A549 (cell line): Measurements from ENCODE around the gene CCDC134. TPM values are rescaled to one million over a fixed set of nuclear protein-coding genes. Genes with fewer than 3 reads are reported as not detected.

ENCODE experiments used
- ATAC-seq, 2 experiments: fragments of 200-7000 bp in 1 of 2; fragments of >200 bp in 1 of 2; cut with Nextera tagmentation in 1 of 2; cut with Tn5 transposase in 1 of 2; 3 replicates each; pipeline versions ENCODE4 v1.8.0 to v1.9.1; 2018 to 2020; ENCODE audit warnings: mild to moderate bottlenecking in 1 of 2, moderate library complexity in 1 of 2
- CTCF ChIA-PET: fragments of 300-600 bp; sonication (Branson Sonifier 250); formaldehyde crosslinking; extraction: SDS; loops from one replicate; lab custom pipeline; 2021; ENCODE audit warnings: antibody characterized with exemption, inconsistent platforms; lab: Yijun Ruan, JAX
- POLR2A ChIA-PET: fragments of 350-600 bp; formaldehyde crosslinking; extraction: SDS; loops from one replicate; lab custom pipeline; 2021; ENCODE audit warnings: antibody characterized with exemption, inconsistent platforms; lab: Yijun Ruan, JAX
- DNase-seq, 2 experiments: peaks; one replicate each; pipeline versions ENCODE4 v3.0.0 to v3.0.0-alpha.2; 2011 to 2016; ENCODE audit warnings: low read depth in 1 of 2, low spot score in 1 of 2
- FAIRE-seq: peaks from 2 replicates; lab custom pipeline; 2011; peaks lifted over from hg19 to GRCh38; lab: Jason Lieb, UNC
- H3K27ac ChIP-seq, 2 experiments: fragments of >200 bp; sonication (Bioruptor Twin); formaldehyde crosslinking; 3 replicates each; pipeline ENCODE4 v1.5.1; 2016 to 2017
- H3K4me1 ChIP-seq: fragments of >200 bp; sonication (Bioruptor Twin); formaldehyde crosslinking; 3 replicates; pipeline ENCODE4 v1.6.1; 2016
- H3K4me2 ChIP-seq: fragments of >200 bp; sonication (Bioruptor Twin); formaldehyde crosslinking; 3 replicates; pipeline ENCODE4 v1.6.1; 2016
- H3K4me3 ChIP-seq: fragments of >200 bp; sonication (Bioruptor Twin); formaldehyde crosslinking; 3 replicates; pipeline ENCODE4 v1.5.1; 2016
- H3K9me3 ChIP-seq: fragments of >200 bp; sonication (Bioruptor Twin); formaldehyde crosslinking; 3 replicates; pipeline ENCODE4 v1.6.1; 2016
- BHLHE40 ChIP-seq: IDR thresholded peaks from 2 replicates; pipeline ENCODE4 v1.6.1; 2012; ENCODE audit warnings: low read depth, low read length, inconsistent platforms
- CBX2 ChIP-seq: fragments of 200-600 bp; sonication (generic); IDR thresholded peaks from 2 replicates; pipeline ENCODE4 v1.6.1; 2016; ENCODE audit warnings: low read depth, mild to moderate bottlenecking, borderline replicate concordance
- CBX8 ChIP-seq: fragments of 200-600 bp; sonication (generic); IDR thresholded peaks from 2 replicates; pipeline ENCODE4 v1.6.1; 2016
- CEBPB ChIP-seq, 2 experiments: fragments of >200 bp in 1 of 2; sonication (Bioruptor Twin) in 1 of 2; formaldehyde crosslinking in 1 of 2; IDR thresholded peaks; 2 replicates each; pipeline ENCODE4 v1.6.1; 2012 to 2016
- CHD4 ChIP-seq: fragments of 200-600 bp; sonication (generic); IDR thresholded peaks from 2 replicates; pipeline ENCODE4 v1.6.1; 2016; ENCODE audit warnings: antibody characterized with exemption, mild to moderate bottlenecking, borderline replicate concordance
- EP300 ChIP-seq, 2 experiments: fragments of >200 bp; sonication (Bioruptor Twin); formaldehyde crosslinking; IDR thresholded peaks; 2 replicates in 1 of 2; 3 replicates in 1 of 2; pipeline ENCODE4 v1.6.1; 2016 to 2017
- ESRRA ChIP-seq: fragments of 150-350 bp; IDR thresholded peaks from 2 replicates; pipeline ENCODE4 v1.6.1; 2014; ENCODE audit warnings: mild to moderate bottlenecking, low read length, borderline replicate concordance
- FOSB ChIP-seq: fragments of 250-450 bp; sonication (Bioruptor Pico); IDR thresholded peaks from 2 replicates; pipeline ENCODE4 v1.5.0; 2020; ENCODE audit warnings: mild to moderate bottlenecking, moderate library complexity
- GATA3 ChIP-seq: IDR thresholded peaks from 2 replicates; pipeline ENCODE4 v1.6.1; 2012; ENCODE audit warnings: borderline replicate concordance
- HDAC2 ChIP-seq: fragments of 200-600 bp; sonication (generic); IDR thresholded peaks from 2 replicates; pipeline ENCODE4 v1.6.1; 2016
- HOXA7 ChIP-seq: fragments of 250-450 bp; sonication (Bioruptor Pico); IDR thresholded peaks from 2 replicates; pipeline ENCODE4 v1.5.0; 2020; ENCODE audit warnings: mild to moderate bottlenecking, moderate library complexity
- HOXB13 ChIP-seq: fragments of 250-450 bp; sonication (Bioruptor Pico); IDR thresholded peaks from 2 replicates; pipeline ENCODE4 v1.5.0; 2020; ENCODE audit warnings: low read depth, mild to moderate bottlenecking, moderate library complexity
- JUN ChIP-seq, 2 experiments: fragments of >200 bp; sonication (Bioruptor Twin); formaldehyde crosslinking; IDR thresholded peaks; 2 replicates in 1 of 2; 3 replicates in 1 of 2; pipeline ENCODE4 v1.6.1; 2016 to 2017
- JUNB ChIP-seq: fragments of >200 bp; sonication (Bioruptor Twin); formaldehyde crosslinking; IDR thresholded peaks from 2 replicates; pipeline ENCODE4 v1.6.1; 2016
- KDM5A ChIP-seq: fragments of 200-600 bp; sonication (generic); IDR thresholded peaks from 2 replicates; pipeline ENCODE4 v1.6.1; 2016; ENCODE audit warnings: antibody characterized with exemption, mild to moderate bottlenecking
- MYC ChIP-seq: IDR thresholded peaks from 2 replicates; pipeline ENCODE4 v1.6.1; 2012; ENCODE audit warnings: mild to moderate bottlenecking, inconsistent platforms, low read length, improper control_type of control experiment, borderline replicate concordance
- NPAS2 ChIP-seq: fragments of 250-450 bp; sonication (Bioruptor Pico); IDR thresholded peaks from 2 replicates; pipeline ENCODE4 v1.8.0; 2022; ENCODE audit warnings: mild to moderate bottlenecking, moderate library complexity, borderline replicate concordance
- POLR2A ChIP-seq: IDR thresholded peaks from 2 replicates; pipeline ENCODE4 v1.6.1; 2012; ENCODE audit warnings: mild to moderate bottlenecking, low read length
- POLR2AphosphoS2 ChIP-seq: conservative IDR thresholded peaks from 2 replicates; pipeline ENCODE4 v1.6.1; 2012; ENCODE audit warnings: low read length, improper control_type of control experiment, inconsistent platforms
- RCOR1 ChIP-seq: fragments of 150-350 bp; IDR thresholded peaks from 2 replicates; pipeline ENCODE4 v1.6.1; 2014; ENCODE audit warnings: antibody characterized with exemption, low read length, low read depth
- RNF2 ChIP-seq: fragments of 200-600 bp; sonication (generic); IDR thresholded peaks from 2 replicates; pipeline ENCODE4 v1.6.1; 2016; ENCODE audit warnings: low read depth, mild to moderate bottlenecking, antibody characterized with exemption, moderate library complexity, borderline replicate concordance
- SMC3 ChIP-seq: fragments of >200 bp; sonication (Bioruptor Twin); formaldehyde crosslinking; IDR thresholded peaks from 3 replicates; pipeline ENCODE4 v1.6.1; 2018; ENCODE audit warnings: inconsistent platforms
- ZFP36 ChIP-seq: fragments of 450-650 bp; IDR thresholded peaks from 2 replicates; pipeline ENCODE4 v1.6.1; 2014; ENCODE audit warnings: borderline replicate concordance; ENCODE audit not compliant: partially characterized antibody
- ZNF302 ChIP-seq: fragments of 250-450 bp; sonication (Bioruptor Pico); IDR thresholded peaks from 2 replicates; pipeline ENCODE4 v1.9.0; 2021; ENCODE audit warnings: inconsistent platforms, mild to moderate bottlenecking, moderate library complexity
- WGBS: methylation state at CpG from one replicate; pipeline ENCODE4 v1.1.6; 2017; ENCODE audit errors: missing lambda C conversion rate; 5-methylcytosine and 5-hydroxymethylcytosine counted together
- polyA plus RNA-seq, 4 experiments: library from polyadenylated mRNA; depleted of rRNA in 3 of 4; stranded (reverse); fragments of >200 nt; fragmentation: RNase III in 1 of 4; extraction: RNeasy Plus Mini Kit Qiagen cat#74134 plus additional on column Dnase treatment in 1 of 4; gene quantifications; 2 replicates in 3 of 4; 3 replicates in 1 of 4; pipeline ENCODE4 v1.2.3, GENCODE V29; 2011 to 2017
- TF ChIP-seq, protein P1 (sequence below): fragments of 250-450 bp; sonication (Bioruptor Pico); IDR thresholded peaks from 2 replicates; pipeline ENCODE4 v1.5.0; 2020; ENCODE audit warnings: low read depth, mild to moderate bottlenecking, moderate library complexity
- TF ChIP-seq, protein P2 (sequence below): fragments of >200 bp; sonication (Bioruptor Twin); formaldehyde crosslinking; IDR thresholded peaks from 3 replicates; pipeline ENCODE4 v1.5.1; 2016

CCDC134 gene
- polyA plus RNA-seq, 2 of the 4 experiments (the other 2 are of a cell fraction) = 2.5 to 4.5 TPM

DNA sequence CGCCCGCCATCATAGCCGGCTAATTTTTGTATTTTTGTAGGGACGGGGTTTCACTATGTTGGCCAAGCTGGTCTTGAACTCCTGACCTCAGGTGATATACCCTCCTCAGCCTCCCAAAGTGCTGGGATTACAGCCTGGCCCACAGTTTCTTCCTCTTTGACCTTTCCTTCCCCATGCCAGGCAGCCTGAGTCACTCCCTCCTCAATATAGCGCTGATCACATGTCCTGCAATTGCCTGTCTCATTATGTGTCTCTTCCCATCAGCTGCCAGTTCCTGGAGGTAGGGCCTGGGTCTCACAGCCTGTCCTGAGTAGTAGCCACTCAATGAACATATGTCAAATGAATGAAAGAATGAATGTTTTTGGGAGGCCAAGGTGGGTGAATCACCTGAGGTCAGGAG lies 43.0 kb upstream of the CCDC134 start:
- no peak for DNase-seq
- TF ChIP-seq KDM5A (no peak), HOXB13 (CRISPR knock-in tag) (no peak), FOSB (CRISPR knock-in tag) (no peak)
- Histone ChIP-seq H3K9me3 (no peaks in the 10 kb centered on the region), H3K27ac (no peak overlapping the region), H3K4me2 (no peak overlapping the region), H3K4me1 (no peaks in the 10 kb centered on the region), H3K4me3 (no peak overlapping the region)
- ATAC-seq = no peak
- 90% methylated on average over 3 of the region's 5 CpGs for WGBS
- no peak for FAIRE-seq
- CTCF ChIA-PET = interaction anchor here (1.7 kb wide), 1 partner anchor 11 kb away, joined by 5 read pairs; no protein-coding TSS in a partner anchor
- POLR2A ChIA-PET = no interaction called here

DNA sequence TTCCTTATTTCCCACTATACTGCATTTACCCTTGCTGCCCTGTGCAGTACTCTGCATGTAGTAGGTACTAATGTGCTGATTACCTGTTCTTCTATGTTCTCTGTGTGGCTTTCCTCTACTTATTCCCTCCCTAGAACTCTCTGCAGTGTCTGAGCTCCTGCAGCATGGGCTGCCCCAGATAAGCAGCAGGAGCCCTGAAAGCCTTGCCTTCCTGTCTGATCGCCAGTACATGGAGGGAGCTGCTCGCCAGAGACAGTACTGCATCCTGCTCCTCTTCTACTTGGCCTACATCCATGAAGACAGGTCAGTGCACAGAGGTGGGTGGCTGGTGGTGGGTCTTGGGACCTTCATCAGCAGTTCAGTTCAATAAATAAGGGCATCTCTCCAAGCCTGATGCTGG lies 42.2 kb upstream of the CCDC134 start:
- Histone ChIP-seq H3K27ac (no peak overlapping the region), H3K9me3 (no peaks in the 10 kb centered on the region), H3K4me1 (no peaks in the 10 kb centered on the region), H3K4me2 (no peak overlapping the region), H3K4me3 (no peak overlapping the region)
- 88% methylated on average over 2 of the region's 2 CpGs for WGBS
- DNase-seq = no peak
- no peak for FAIRE-seq
- ChIA-PET CTCF (interaction anchor here (1.7 kb wide), 1 partner anchor 12 kb away, joined by 5 read pairs; no protein-coding TSS in a partner anchor), POLR2A (no interaction called here)
- no peak for ATAC-seq
- TF ChIP-seq GATA3 (no peak), FOSB (CRISPR knock-in tag) (no peak), CBX2 (no peak), MYC (no peak), CHD4 (no peak), POLR2AphosphoS2 (no peak)
- TF ChIP-seq, protein P1, sequence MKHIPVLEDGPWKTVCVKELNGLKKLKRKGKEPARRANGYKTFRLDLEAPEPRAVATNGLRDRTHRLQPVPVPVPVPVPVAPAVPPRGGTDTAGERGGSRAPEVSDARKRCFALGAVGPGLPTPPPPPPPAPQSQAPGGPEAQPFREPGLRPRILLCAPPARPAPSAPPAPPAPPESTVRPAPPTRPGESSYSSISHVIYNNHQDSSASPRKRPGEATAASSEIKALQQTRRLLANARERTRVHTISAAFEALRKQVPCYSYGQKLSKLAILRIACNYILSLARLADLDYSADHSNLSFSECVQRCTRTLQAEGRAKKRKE (CRISPR knock-in tag) = no peak

DNA sequence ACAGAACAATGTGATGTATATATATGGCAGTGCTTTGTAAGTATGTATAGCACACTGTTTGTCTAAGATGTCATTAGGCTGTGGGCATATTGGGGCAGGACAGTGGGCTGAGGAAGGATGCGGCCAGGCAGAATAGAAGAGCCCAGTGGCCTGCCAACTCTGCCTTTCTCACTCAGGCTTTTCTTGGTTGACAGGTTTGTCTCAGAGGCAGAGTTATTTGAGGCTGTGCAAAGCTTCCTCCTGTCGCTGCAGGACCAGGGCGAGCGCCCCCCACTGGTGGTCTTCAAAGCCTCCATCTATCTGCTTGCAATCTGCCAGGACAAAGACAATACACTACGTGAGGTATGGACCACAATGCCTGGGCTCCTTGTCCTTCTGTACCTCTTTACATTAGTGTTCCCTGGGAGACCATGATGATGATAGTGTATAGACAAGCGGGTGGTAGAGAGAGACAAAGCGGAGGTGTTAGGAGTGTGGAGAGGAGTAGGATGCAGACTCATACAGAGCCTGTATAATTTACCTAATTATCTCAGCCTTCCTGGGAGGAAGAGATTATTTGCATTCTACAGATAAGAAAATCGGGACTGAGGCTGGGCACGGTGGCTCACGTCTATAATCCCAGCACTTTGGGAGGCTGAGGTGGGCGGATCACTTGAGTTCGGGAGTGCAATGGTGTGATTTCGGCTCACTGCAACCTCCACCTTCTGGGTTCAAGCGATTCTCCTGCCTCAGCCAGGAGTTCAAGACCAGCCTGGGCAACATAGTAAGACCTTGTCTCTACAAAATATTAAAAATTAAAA lies 37.3 kb upstream of the CCDC134 start:
- no peak overlapping the region for H3K4me3 ChIP-seq
- DNase-seq (peak in 1 of 2 experiments; percentile 48), FAIRE-seq (no peak), ATAC-seq (peak; percentile 34 to 68; a peak in 4 of 6 replicates)
- H3K4me2 ChIP-seq = no peak overlapping the region
- TF ChIP-seq POLR2A (no peak), HOXA7 (CRISPR knock-in tag) (no peak)
- TF ChIP-seq, protein P2, sequence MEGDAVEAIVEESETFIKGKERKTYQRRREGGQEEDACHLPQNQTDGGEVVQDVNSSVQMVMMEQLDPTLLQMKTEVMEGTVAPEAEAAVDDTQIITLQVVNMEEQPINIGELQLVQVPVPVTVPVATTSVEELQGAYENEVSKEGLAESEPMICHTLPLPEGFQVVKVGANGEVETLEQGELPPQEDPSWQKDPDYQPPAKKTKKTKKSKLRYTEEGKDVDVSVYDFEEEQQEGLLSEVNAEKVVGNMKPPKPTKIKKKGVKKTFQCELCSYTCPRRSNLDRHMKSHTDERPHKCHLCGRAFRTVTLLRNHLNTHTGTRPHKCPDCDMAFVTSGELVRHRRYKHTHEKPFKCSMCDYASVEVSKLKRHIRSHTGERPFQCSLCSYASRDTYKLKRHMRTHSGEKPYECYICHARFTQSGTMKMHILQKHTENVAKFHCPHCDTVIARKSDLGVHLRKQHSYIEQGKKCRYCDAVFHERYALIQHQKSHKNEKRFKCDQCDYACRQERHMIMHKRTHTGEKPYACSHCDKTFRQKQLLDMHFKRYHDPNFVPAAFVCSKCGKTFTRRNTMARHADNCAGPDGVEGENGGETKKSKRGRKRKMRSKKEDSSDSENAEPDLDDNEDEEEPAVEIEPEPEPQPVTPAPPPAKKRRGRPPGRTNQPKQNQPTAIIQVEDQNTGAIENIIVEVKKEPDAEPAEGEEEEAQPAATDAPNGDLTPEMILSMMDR = peak; percentile 23; the same call in 1 of the 3 replicates
- CTCF ChIA-PET = interaction anchor here (0.6 kb wide), 2 partner anchors 8 to 178 kb away, joined by 3 read pairs; no protein-coding TSS in a partner anchor
- H3K4me1 ChIP-seq = no peaks in the 10 kb centered on the region
- POLR2A ChIA-PET = no interaction called here
- H3K9me3 ChIP-seq = no peaks in the 10 kb centered on the region
- no peak overlapping the region for H3K27ac ChIP-seq
- WGBS = 70% methylated on average over 11 of the region's 14 CpGs

DNA sequence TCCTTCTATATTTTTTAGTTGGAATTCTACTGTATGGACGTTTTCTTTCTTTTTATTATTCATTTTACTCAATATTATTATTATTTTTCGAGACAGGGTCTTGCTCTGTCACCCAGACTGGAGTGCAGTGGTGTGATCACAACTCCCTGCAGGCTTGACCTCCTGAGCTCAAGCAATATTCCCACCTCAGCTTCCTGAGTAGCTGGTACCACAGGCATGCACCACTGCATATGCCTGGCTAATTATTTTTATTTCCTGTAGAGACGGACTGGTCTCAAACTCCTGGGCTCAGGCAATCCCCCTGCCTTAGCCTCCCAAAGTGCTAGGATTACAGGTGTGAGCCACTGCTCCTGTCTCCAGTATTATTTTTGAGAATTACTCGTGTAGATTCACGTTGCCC lies 34.0 kb upstream of the CCDC134 start:
- ChIA-PET CTCF (interaction anchor here (4.7 kb wide), 1 partner anchor 20 kb away, joined by 20 read pairs; no protein-coding TSS in a partner anchor), POLR2A (no interaction called here)
- H3K4me2 ChIP-seq = no peak overlapping the region
- no peaks in the 10 kb centered on the region for H3K4me1 ChIP-seq
- no peak overlapping the region for H3K27ac ChIP-seq
- 56% methylated on average over 5 of the region's 5 CpGs for WGBS
- H3K9me3 ChIP-seq = no peaks in the 10 kb centered on the region
- ATAC-seq (no peak), FAIRE-seq (no peak), DNase-seq (no peak)
- no peak overlapping the region for H3K4me3 ChIP-seq
- no peak for TF ChIP-seq CBX8
- TF ChIP-seq ESRRA = no peak
- no peak for TF ChIP-seq NPAS2 (CRISPR knock-in tag)
- no peak for TF ChIP-seq RNF2
- no peak for TF ChIP-seq JUN (IDR thresholded peaks at IDR 0.05)
- no peak for TF ChIP-seq RCOR1
- TF ChIP-seq CEBPB (IDR thresholded peaks at IDR 0.05) = no peak
- TF ChIP-seq MYC = no peak
- TF ChIP-seq EP300 (IDR thresholded peaks at IDR 0.05) = no peak
- TF ChIP-seq CBX2 = no peak
- TF ChIP-seq ZNF302 (CRISPR knock-in tag) = no peak
- no peak for TF ChIP-seq HDAC2
- TF ChIP-seq BHLHE40 = no peak
- TF ChIP-seq SMC3 = no peak
- TF ChIP-seq JUNB = no peak
- TF ChIP-seq ZFP36 = no peak
